GM12878 (cell line): Measurements from ENCODE around the gene UBE2Z. TPM values are rescaled to one million over a fixed set of nuclear protein-coding genes. Genes with fewer than 3 reads are reported as not detected.

Experiments
- ATAC-seq: fragments of 200-7000 bp; cut with Tn5 transposase; 3 replicates; pipeline ENCODE4 v1.9.1; 2020; ENCODE audit warnings: mild to moderate bottlenecking, moderate library complexity
- BruUV-seq: library from RNA; stranded (reverse); fragments of 400-500 nt; replicated peaks from 2 replicates; lab custom pipeline; 2021; lab: Mats Ljungman, UMichigan
- CTCF ChIA-PET: fragments of 300-600 bp; sonication (Branson Sonifier 250); formaldehyde crosslinking; extraction: SDS; loops from one replicate; lab custom pipeline; 2021; ENCODE audit warnings: inconsistent platforms; lab: Yijun Ruan, JAX
- POLR2A ChIA-PET: fragments of 350-600 bp; formaldehyde crosslinking; extraction: SDS; loops from one replicate; lab custom pipeline; 2021; ENCODE audit warnings: inconsistent platforms; lab: Charles Lee
- RAD21 ChIA-PET: fragments of 300-600 bp; sonication (Branson Sonifier 250); formaldehyde crosslinking; loops from one replicate; lab custom pipeline; 2023; ENCODE audit warnings: antibody characterized with exemption; ENCODE audit not compliant: unreplicated experiment; lab: Charles Lee
- SMC1A ChIA-PET: fragments of 300-600 bp; sonication (Branson Sonifier 250); formaldehyde crosslinking; loops from one replicate; lab custom pipeline; 2023; ENCODE audit not compliant: unreplicated experiment, uncharacterized antibody; lab: Charles Lee
- DNase-seq: peaks from one replicate; pipeline ENCODE4 v3.0.0-alpha.2; 2011; ENCODE audit warnings: low read depth, low spot score
- FAIRE-seq: peaks from 3 replicates; lab custom pipeline; 2011; peaks lifted over from hg19 to GRCh38; lab: Jason Lieb, UNC
- H2AFZ ChIP-seq: 2 replicates; pipeline ENCODE4 v1.6.0; 2011; ENCODE audit warnings: low read depth, low read length, control low read depth; ENCODE audit not compliant: control insufficient read depth
- H3K27ac ChIP-seq: 2 replicates; pipeline ENCODE4 v1.5.1; 2011; ENCODE audit warnings: control low read depth; ENCODE audit not compliant: control insufficient read depth, insufficient read depth
- H3K27me3 ChIP-seq, 2 experiments: replicated peaks in 1 of 2; 2 replicates each; pipeline versions ENCODE4 v1.6.0 to v1.6.1; 2011; ENCODE audit warnings: low read length in 1 of 2; ENCODE audit not compliant: control insufficient read depth in 2 of 2, insufficient read depth in 2 of 2
- H3K36me3 ChIP-seq, 2 experiments: 2 replicates each; pipeline ENCODE4 v1.5.1; 2011; ENCODE audit warnings: low read length in 1 of 2; ENCODE audit not compliant: control insufficient read depth in 2 of 2, insufficient read depth in 2 of 2
- H3K4me1 ChIP-seq: 2 replicates; pipeline ENCODE4 v1.6.1; 2011; ENCODE audit warnings: mild to moderate bottlenecking, low read length, moderate library complexity, mixed read lengths; ENCODE audit not compliant: control insufficient read depth, insufficient read depth
- H3K4me2 ChIP-seq: 2 replicates; pipeline ENCODE4 v1.6.0; 2011; ENCODE audit warnings: control low read depth; ENCODE audit not compliant: control insufficient read depth, insufficient read depth
- H3K4me3 ChIP-seq: fragments of 200-600 bp; sonication (generic); 2 replicates; pipeline ENCODE4 v1.5.1; 2016
- H3K79me2 ChIP-seq: 2 replicates; pipeline ENCODE4 v1.6.0; 2011; ENCODE audit warnings: low read length; ENCODE audit not compliant: control insufficient read depth, insufficient read depth
- H3K9ac ChIP-seq: 2 replicates; pipeline ENCODE4 v1.8.0; 2011; ENCODE audit warnings: low read length, control low read depth, mixed read lengths; ENCODE audit not compliant: control insufficient read depth, insufficient read depth
- H3K9me3 ChIP-seq: replicated peaks from 3 replicates; pipeline ENCODE4 v1.5.1; 2011; ENCODE audit warnings: mild to moderate bottlenecking, low read length; ENCODE audit not compliant: control insufficient read depth, insufficient read depth
- H4K20me1 ChIP-seq: 2 replicates; pipeline ENCODE4 v1.6.0; 2011; ENCODE audit not compliant: control insufficient read depth, insufficient read depth
- CUX1 ChIP-seq: IDR thresholded peaks from 2 replicates; pipeline ENCODE4 v1.6.1; 2012; ENCODE audit warnings: improper control_type of control experiment, low read depth, low read length; ENCODE audit not compliant: insufficient replicate concordance
- FOXM1 ChIP-seq: IDR thresholded peaks from 2 replicates; pipeline ENCODE4 v1.6.1; 2012; ENCODE audit warnings: low read depth, mild to moderate bottlenecking, inconsistent platforms, low read length, moderate library complexity
- HDGF ChIP-seq: fragments of 450-650 bp; IDR thresholded peaks from 2 replicates; pipeline ENCODE4 v1.6.1; 2016; ENCODE audit warnings: antibody characterized with exemption
- IRF5 ChIP-seq: fragments of 450-650 bp; IDR thresholded peaks from 2 replicates; pipeline ENCODE4 v1.6.1; 2017; ENCODE audit warnings: borderline replicate concordance
- MTA3 ChIP-seq: IDR thresholded peaks from 2 replicates; pipeline ENCODE4 v1.6.1; 2012; ENCODE audit warnings: low read length, inconsistent platforms, borderline replicate concordance
- NFXL1 ChIP-seq: fragments of 450-650 bp; IDR thresholded peaks from 2 replicates; pipeline ENCODE4 v1.6.1; 2017; ENCODE audit warnings: antibody characterized with exemption, mild to moderate bottlenecking, borderline replicate concordance
- PML ChIP-seq: IDR thresholded peaks from 2 replicates; pipeline ENCODE4 v1.6.1; 2012; ENCODE audit warnings: low read length, inconsistent platforms
- PRDM15 ChIP-seq: fragments of 450-650 bp; formaldehyde crosslinking; IDR thresholded peaks from 2 replicates; pipeline ENCODE4 v1.4.0; 2020; ENCODE audit warnings: mild to moderate bottlenecking, moderate library complexity
- TBL1XR1 ChIP-seq: IDR thresholded peaks from 2 replicates; pipeline ENCODE4 v1.6.1; 2012; ENCODE audit warnings: low read depth, low read length, improper control_type of control experiment
- TCF7 ChIP-seq: IDR thresholded peaks from 2 replicates; pipeline ENCODE4 v1.6.1; 2014; ENCODE audit warnings: antibody characterized with exemption, borderline replicate concordance
- WGBS: methylation state at CpG from one replicate; pipeline ENCODE4 v1.1.6; 2016; ENCODE audit warnings: low lambda C conversion rate; ENCODE audit not compliant: insufficient replicate concordance, insufficient coverage; ENCODE audit errors: missing lambda C conversion rate; 5-methylcytosine and 5-hydroxymethylcytosine counted together
- in situ Hi-C: fragments of 300-500 bp; cut with MboI; formaldehyde crosslinking; loops from 9 replicates; pipeline ENCODE4 v1.14.3; 2018; ENCODE audit warnings: mixed read lengths
- intact Hi-C: fragments of 100-400 bp; cut with micrococcal nuclease; formaldehyde crosslinking; loops from one replicate; pipeline ENCODE4 v1.14.2; 2022; ENCODE audit not compliant: unreplicated experiment
- polyA plus RNA-seq, 11 experiments: library from polyadenylated mRNA; depleted of rRNA in 4 of 11; unstranded in 6 of 11; stranded (reverse) in 5 of 11; fragments of >200 nt; fragmentation: Nextera tagmentation in 4 of 11; fragmentation: Illumina TruSeq in 1 of 11; extraction: Ambion mirVana in 4 of 11; extraction: Trizol in 1 of 11; gene quantifications; 1 replicate in 1 of 11; 2 replicates in 10 of 11; pipeline versions ENCODE4 v1.2.1 to v1.2.3, GENCODE V29; 2011 to 2016; ENCODE audit warnings: inconsistent platforms in 2 of 11, missing spikeins in 2 of 11, low read depth in 1 of 11
- total RNA-seq, 4 experiments: library from RNA; depleted of rRNA in 3 of 4; stranded (reverse); fragments of >200 nt in 3 of 4; fragmentation: Illumina TruSeq in 1 of 4; extraction: Trizol in 1 of 4; gene quantifications; 2 replicates each; pipeline versions ENCODE4 v1.2.1 to v1.2.3, GENCODE V29; 2013 to 2021

Gene UBE2Z
- total and polyA plus RNA-seq, 10 of the 15 experiments (the other 5 are each of a cell fraction or from before 2014, with no cell fraction given) = 23.1 to 191 (median 57.4) TPM

DNA sequence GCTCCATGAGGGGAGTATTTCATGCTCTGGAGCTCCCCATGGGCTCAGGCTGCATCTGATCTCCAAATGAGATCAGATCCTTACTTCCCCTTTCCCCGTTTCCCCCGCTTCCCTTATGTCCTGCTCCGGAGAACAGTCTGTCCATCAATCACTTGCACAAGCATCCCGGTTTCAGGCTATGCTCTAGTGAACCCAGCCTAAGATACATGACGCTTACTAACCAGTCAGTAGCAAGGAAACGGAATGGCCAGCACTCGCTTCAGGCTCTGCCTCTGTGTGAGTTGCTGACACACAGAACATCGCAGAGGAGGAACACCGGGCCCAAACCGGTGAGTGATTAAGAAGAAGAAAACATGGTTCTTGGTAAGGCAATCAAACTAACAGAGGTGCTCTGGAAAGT lies 25.0 kb upstream of the UBE2Z start (continued):
- no peak for TF ChIP-seq PRDM15 (CRISPR knock-in tag)
- no peak for TF ChIP-seq TBL1XR1
- TF ChIP-seq MTA3 = no peak
- TF ChIP-seq NFXL1 = no peak

DNA sequence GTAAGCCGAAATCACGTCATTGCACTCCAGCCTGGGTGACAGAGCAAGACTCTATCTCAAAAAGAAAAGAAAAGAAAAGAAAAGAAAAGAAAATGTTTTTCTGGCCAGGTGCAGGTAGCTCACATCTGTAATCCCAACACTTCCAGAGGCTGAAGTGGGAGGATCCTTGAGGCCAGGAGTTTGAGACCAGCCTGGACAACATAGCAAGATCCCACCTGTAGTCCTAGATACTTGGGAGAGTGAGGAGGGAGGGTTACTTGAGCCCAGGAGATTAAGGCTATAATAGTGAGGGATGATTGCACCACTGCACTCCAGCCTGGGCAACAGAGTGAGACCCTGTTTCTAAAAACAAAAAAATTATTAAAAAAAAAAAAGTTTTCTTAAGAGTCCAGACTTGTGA lies 18.1 kb upstream of the UBE2Z start:
- Histone ChIP-seq H3K4me3 (no peak overlapping the region), H3K27me3 (no peaks in the 10 kb centered on the region), H3K9ac (no peak overlapping the region), H3K27ac (no peak overlapping the region), H3K79me2 (peaks cover 26% of the 10 kb centered on the region), H3K9me3 (no peaks in the 10 kb centered on the region), H3K4me2 (no peak overlapping the region), H4K20me1 (no peaks in the 10 kb centered on the region), H3K4me1 (no peaks in the 10 kb centered on the region), H2AFZ (no peak overlapping the region), H3K36me3 (peaks cover 0 to under 1% of the 10 kb centered on the region in 2 experiments; a peak in 2 of 4 replicates)
- POLR2A ChIA-PET = interaction anchor here (1.3 kb wide), 1 partner anchor 11 kb away, joined by 3 read pairs; no protein-coding TSS in a partner anchor
- DNase-seq = no peak
- RAD21 ChIA-PET = no interaction called here
- SMC1A ChIA-PET = interaction anchor here (1.4 to 2.7 kb wide), 2 partner anchors 10 to 11 kb away, joined by 3 to 10 read pairs; no protein-coding TSS in a partner anchor
- FAIRE-seq = no peak
- intact Hi-C loops = loop anchor here (10.0 kb wide), 1 partner anchor 305 kb away; no protein-coding TSS in a partner anchor
- in situ Hi-C loops = no loop called here
- CTCF ChIA-PET = interaction anchor here (0.6 to 14.6 kb wide), 7 partner anchors 11 to 212 kb away, joined by 3 to 271 read pairs (median 5); no protein-coding TSS in a partner anchor
- WGBS = 100% methylated on average over 2 of the region's 2 CpGs
- no peak for TF ChIP-seq TCF7
- no peak for TF ChIP-seq HDGF
- no peak for TF ChIP-seq CUX1
- no peak for TF ChIP-seq PML
- no peak for TF ChIP-seq FOXM1
- no peak for TF ChIP-seq TBL1XR1
- TF ChIP-seq IRF5 = no peak
- ATAC-seq = no peak
- no TSS peak for BruUV-seq
